Brain microvascular endothelial cell (primary cell): ENCODE data around the gene VTI1A.

Experiments
- DNase-seq: peaks from one replicate; pipeline ENCODE4 v3.0.0-alpha.2; 2020
- H3K27ac ChIP-seq: fragments of 250-450 bp; sonication (Bioruptor Pico); 2 replicates; pipeline ENCODE4 v1.5.1; 2020; ENCODE audit warnings: mild to moderate bottlenecking, moderate library complexity
- H3K27me3 ChIP-seq: fragments of 250-450 bp; sonication (Bioruptor Pico); replicated peaks from 2 replicates; pipeline ENCODE4 v1.5.1; 2020; ENCODE audit warnings: mild to moderate bottlenecking
- H3K36me3 ChIP-seq: fragments of 250-450 bp; sonication (Bioruptor Pico); replicated peaks from 2 replicates; pipeline ENCODE4 v1.5.1; 2020; ENCODE audit warnings: mild to moderate bottlenecking
- H3K4me3 ChIP-seq: 2 replicates; pipeline ENCODE4 v1.5.1; 2011; ENCODE audit warnings: low read depth, mild to moderate bottlenecking, control low read depth, low read length, moderate library complexity
- in situ Hi-C: cut with HindIII; loops from 2 replicates; pipeline ENCODE4 v1.10.0; 2017; ENCODE audit warnings: low sequenced_read_pairs, low pct_ligation_motif_present
- TF ChIP-seq, protein P1 (sequence below): IDR thresholded peaks from 2 replicates; pipeline ENCODE4 v1.5.1; 2011; ENCODE audit warnings: low read depth, mild to moderate bottlenecking, moderate library complexity, low read length, control low read depth, inconsistent platforms; ENCODE audit errors: missing control alignments

The VTI1A gene

DNA sequence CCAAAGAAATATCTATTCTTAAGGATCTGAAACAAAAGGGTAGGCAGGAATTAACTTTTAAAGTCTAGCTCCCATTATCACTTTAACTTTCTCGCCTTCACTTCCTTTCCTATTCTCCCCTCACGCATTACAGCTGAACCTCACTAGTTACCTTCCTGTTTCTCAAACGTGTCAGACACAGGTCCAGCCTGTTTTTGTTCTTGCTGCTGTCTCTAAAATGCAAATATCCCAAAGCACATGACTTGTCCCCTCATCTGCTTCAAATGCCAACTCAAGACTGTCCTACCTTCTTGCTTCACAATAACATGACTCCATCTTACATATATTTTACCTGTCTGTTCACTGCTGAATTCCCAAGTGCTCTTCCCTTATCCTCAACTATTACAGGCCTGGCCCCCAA is 17.9 kb upstream of the VTI1A start:
- Histone ChIP-seq H3K27ac (no peak overlapping the region), H3K36me3 (peaks cover 27% of the 10 kb centered on the region), H3K27me3 (no peaks in the 10 kb centered on the region), H3K4me3 (no peak overlapping the region)
- TF ChIP-seq, protein P1, sequence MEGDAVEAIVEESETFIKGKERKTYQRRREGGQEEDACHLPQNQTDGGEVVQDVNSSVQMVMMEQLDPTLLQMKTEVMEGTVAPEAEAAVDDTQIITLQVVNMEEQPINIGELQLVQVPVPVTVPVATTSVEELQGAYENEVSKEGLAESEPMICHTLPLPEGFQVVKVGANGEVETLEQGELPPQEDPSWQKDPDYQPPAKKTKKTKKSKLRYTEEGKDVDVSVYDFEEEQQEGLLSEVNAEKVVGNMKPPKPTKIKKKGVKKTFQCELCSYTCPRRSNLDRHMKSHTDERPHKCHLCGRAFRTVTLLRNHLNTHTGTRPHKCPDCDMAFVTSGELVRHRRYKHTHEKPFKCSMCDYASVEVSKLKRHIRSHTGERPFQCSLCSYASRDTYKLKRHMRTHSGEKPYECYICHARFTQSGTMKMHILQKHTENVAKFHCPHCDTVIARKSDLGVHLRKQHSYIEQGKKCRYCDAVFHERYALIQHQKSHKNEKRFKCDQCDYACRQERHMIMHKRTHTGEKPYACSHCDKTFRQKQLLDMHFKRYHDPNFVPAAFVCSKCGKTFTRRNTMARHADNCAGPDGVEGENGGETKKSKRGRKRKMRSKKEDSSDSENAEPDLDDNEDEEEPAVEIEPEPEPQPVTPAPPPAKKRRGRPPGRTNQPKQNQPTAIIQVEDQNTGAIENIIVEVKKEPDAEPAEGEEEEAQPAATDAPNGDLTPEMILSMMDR: no peak
- in situ Hi-C loops: no loop called here
- DNase-seq: no peak

DNA sequence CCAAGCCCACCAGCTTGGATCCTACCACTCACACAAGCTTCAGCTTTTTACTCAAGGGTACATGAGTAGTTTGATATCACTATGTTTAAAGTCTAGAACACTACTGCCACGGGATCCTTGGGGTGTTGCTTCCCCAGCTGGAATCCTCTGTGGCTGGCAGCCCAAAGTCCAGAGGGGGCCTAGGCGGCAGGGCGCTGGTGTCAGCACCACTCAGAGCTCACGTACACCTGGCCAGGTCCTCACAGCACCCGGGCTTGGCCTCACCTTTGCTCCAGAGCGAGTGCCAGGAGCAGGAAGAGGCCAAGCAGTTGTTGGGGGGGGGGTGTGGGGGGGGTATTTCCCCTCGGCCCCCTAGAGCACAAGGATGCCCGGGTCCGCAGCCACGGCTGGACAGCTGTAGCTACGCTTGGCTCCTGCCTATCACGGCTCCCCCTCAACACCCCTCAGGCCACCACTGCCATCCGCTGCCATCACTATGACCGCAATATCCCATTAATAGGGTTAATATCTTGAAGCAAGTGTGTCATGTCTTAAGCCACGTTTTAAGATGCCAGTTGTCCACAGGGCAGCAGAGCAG is 17.3 kb upstream of the VTI1A start:
- in situ Hi-C loops: no loop called here
- no peaks in the 10 kb centered on the region for H3K27me3 ChIP-seq
- no peak overlapping the region for H3K4me3 ChIP-seq
- H3K36me3 ChIP-seq: peaks cover 29% of the 10 kb centered on the region
- no peak for DNase-seq
- TF ChIP-seq, protein P1: no peak
- H3K27ac ChIP-seq: no peak overlapping the region

DNA sequence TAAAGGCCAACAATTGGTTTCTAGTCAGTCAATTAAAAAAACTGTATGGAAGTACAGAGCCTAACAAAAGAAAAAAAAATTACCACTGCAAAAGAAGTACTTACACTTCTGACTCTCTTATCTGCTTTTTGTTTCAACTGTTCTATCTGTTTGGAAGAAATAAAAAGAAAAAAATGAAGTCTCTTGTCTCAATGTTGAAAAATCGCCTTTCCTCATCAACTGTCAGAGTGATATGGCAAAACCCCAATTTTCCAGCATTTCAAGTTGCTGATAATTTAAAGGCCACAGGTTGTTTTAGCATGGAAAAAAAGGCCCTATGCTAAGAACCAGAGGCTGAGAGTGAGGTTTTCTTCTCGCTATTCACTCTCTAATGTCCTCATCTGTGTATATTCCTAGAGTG is 13.9 kb upstream of the VTI1A start:
- no peak for DNase-seq
- in situ Hi-C loops: no loop called here
- Histone ChIP-seq H3K4me3 (no peak overlapping the region), H3K27ac (no peak overlapping the region), H3K27me3 (no peaks in the 10 kb centered on the region), H3K36me3 (peaks cover 36% of the 10 kb centered on the region)
- TF ChIP-seq, protein P1: no peak

DNA sequence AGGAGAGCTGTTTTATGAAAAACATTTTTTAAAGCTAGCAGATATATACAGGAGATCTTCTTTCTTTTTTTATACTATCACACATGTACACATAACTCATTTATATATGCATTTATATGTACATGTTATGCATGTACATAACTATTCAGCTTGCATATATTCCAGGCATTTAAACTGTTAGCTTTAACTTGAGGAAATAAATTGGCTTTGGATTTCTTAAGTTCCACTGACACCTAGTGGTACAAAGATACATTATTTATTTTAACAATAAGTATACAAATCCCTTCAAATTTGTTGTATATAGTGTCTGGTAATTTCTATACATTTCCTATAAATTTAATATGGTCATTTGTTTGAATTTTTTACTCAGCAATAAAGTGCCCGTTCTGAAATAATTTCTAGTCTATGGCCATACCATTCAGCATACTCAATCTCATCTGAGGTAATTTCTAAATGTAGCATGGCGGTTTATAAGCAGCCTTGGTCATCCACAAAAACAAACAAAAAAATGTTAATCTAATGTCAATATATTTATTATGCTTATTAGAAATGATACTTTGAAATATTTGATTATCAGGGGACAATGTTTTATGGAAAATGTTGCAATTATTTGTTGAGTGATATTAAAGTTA is 11.9 kb upstream of the VTI1A start:
- peaks cover 36% of the 10 kb centered on the region for H3K36me3 ChIP-seq
- TF ChIP-seq, protein P1: peak; percentile 8
- no peaks in the 10 kb centered on the region for H3K27me3 ChIP-seq
- DNase-seq: no peak
- in situ Hi-C loops: no loop called here
- H3K4me3 ChIP-seq: no peak overlapping the region
- no peak overlapping the region for H3K27ac ChIP-seq

DNA sequence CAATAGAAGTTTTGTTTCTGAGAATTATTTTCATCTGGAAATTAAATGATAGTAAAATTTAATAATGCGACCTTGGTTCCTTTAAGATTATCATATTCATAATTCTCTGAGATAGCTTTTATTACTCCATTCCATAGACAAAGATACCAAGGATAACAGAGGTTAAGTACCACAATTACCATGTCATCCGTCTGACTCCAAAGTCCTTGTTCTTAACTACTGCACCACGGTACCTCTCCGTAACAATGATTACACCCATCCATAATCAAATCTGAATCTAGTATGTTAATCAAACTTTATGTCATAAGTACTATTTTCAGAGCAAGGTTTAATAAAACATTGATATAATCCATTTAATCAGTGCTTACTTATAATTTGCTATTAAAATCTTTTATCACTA is 8.7 kb upstream of the VTI1A start:
- H3K27ac ChIP-seq: no peak overlapping the region
- TF ChIP-seq, protein P1: no peak
- no peak for DNase-seq
- H3K36me3 ChIP-seq: peaks cover 20% of the 10 kb centered on the region
- no peak overlapping the region for H3K4me3 ChIP-seq
- H3K27me3 ChIP-seq: no peaks in the 10 kb centered on the region
- in situ Hi-C loops: no loop called here

DNA sequence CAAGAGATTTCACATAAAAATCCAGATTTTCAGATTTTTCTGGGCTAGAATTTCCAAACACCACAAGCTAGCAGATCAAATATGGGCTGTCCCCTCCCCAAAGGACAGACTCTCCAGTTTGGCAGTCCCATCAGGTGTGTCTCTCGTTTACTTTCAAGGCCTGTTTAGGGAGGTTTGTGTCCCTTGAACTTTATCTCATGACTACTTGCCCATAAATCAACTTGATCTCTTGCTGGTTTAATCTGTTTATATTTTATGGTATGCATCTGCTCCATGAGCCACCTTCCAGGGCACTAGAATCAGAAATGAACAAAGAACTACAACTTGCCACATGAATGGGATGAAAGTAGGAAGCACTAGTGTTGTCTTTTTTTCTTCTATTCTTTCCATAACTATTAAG is 5.5 kb upstream of the VTI1A start:
- Histone ChIP-seq H3K27ac (no peak overlapping the region), H3K27me3 (no peaks in the 10 kb centered on the region), H3K4me3 (no peak overlapping the region), H3K36me3 (peaks cover 18% of the 10 kb centered on the region)
- in situ Hi-C loops: no loop called here
- TF ChIP-seq, protein P1: no peak
- DNase-seq: no peak
